ENCODE results near the gene ACOX2. TPM values are rescaled to one million over a fixed set of nuclear protein-coding genes. Genes with fewer than 3 reads are reported as not detected.

Gene ACOX2
- total and polyA plus RNA-seq, 5 donors from 2014 or later = not detected

- no peaks in the 10 kb centered on the region for H3K9me3 ChIP-seq (ENCODE audit: control insufficient read depth in 2 of 2, low read length in 2 of 2)
- H3K27me3 ChIP-seq (ENCODE audit: control insufficient read depth, insufficient read depth, low read length) = no peaks in the 10 kb centered on the region
- ATAC-seq (ENCODE audit: low read depth in 2 of 2) (no peak), DNase-seq (no peak)
- Mint-ChIP-seq H3K27ac (no peak overlapping the region), H3K4me1 (peaks cover 0 to 20% (median 10%) of the 10 kb centered on the region in 4 donors), H3K4me3 (no peak overlapping the region), H3K36me3 (no peaks in the 10 kb centered on the region), H3K9me3 (no peaks in the 10 kb centered on the region), H3K27me3 (no peaks in the 10 kb centered on the region)
- H3K4me3 ChIP-seq (ENCODE audit: low read depth, low read length) = no peak overlapping the region
- no peak overlapping the region for H3K27ac ChIP-seq (ENCODE audit: insufficient read depth, low read length, poor library complexity, severe bottlenecking)
- H3K4me1 ChIP-seq (ENCODE audit: control insufficient read depth, insufficient read depth, low read length, poor library complexity, severe bottlenecking) = peaks cover 10% of the 10 kb centered on the region
- H3K36me3 ChIP-seq (ENCODE audit: control insufficient read depth, insufficient read depth, low read length) = no peaks in the 10 kb centered on the region
Observed at GRCh38 chr3:58469096-58469495, 67.9 kb downstream of the ACOX2 start.

GRCh38 chr3:58466899-58467563, 70.0 kb downstream of the ACOX2 start:
- Histone ChIP-seq H3K36me3 (ENCODE audit: control insufficient read depth, insufficient read depth, low read length) (no peaks in the 10 kb centered on the region), H3K9me3 (ENCODE audit: control insufficient read depth in 2 of 2, low read length in 2 of 2) (no peaks in the 10 kb centered on the region), H3K27me3 (ENCODE audit: control insufficient read depth, insufficient read depth, low read length) (no peaks in the 10 kb centered on the region), H3K27ac (ENCODE audit: insufficient read depth, low read length, poor library complexity, severe bottlenecking) (no peak overlapping the region), H3K4me3 (ENCODE audit: low read depth, low read length) (no peak overlapping the region), H3K4me1 (ENCODE audit: control insufficient read depth, insufficient read depth, low read length, poor library complexity, severe bottlenecking) (peaks cover 16% of the 10 kb centered on the region)
- Mint-ChIP-seq H3K4me3 (no peak overlapping the region), H3K9me3 (no peaks in the 10 kb centered on the region), H3K27me3 (no peaks in the 10 kb centered on the region), H3K4me1 (peaks cover 5 to 22% (median 13%) of the 10 kb centered on the region in 4 donors), H3K27ac (no peak overlapping the region), H3K36me3 (no peaks in the 10 kb centered on the region)
- DNase-seq (no peak), ATAC-seq (ENCODE audit: low read depth in 2 of 2) (no peak)

- DNase-seq (peak in 1 of 3 donors; percentile 13), ATAC-seq (ENCODE audit: low read depth in 2 of 2) (no peak)
- Histone ChIP-seq H3K36me3 (ENCODE audit: control insufficient read depth, insufficient read depth, low read length) (no peaks in the 10 kb centered on the region), H3K9me3 (ENCODE audit: control insufficient read depth in 2 of 2, low read length in 2 of 2) (no peaks in the 10 kb centered on the region), H3K27ac (ENCODE audit: insufficient read depth, low read length, poor library complexity, severe bottlenecking) (no peak overlapping the region), H3K4me1 (ENCODE audit: control insufficient read depth, insufficient read depth, low read length, poor library complexity, severe bottlenecking) (peaks cover 6% of the 10 kb centered on the region), H3K27me3 (ENCODE audit: control insufficient read depth, insufficient read depth, low read length) (no peaks in the 10 kb centered on the region), H3K4me3 (ENCODE audit: low read depth, low read length) (no peak overlapping the region)
- H3K9me3 Mint-ChIP-seq = peaks cover 0 to 2% (median 0%) of the 10 kb centered on the region in 7 donors
- H3K27ac Mint-ChIP-seq = no peak overlapping the region
- H3K36me3 Mint-ChIP-seq = no peaks in the 10 kb centered on the region
- H3K27me3 Mint-ChIP-seq = no peaks in the 10 kb centered on the region
- no peak overlapping the region for H3K4me3 Mint-ChIP-seq
- peaks cover 3 to 11% (median 7%) of the 10 kb centered on the region in 4 donors for H3K4me1 Mint-ChIP-seq
Observed at GRCh38 chr3:58464866-58465265, 72.1 kb downstream of the ACOX2 start.

- DNase-seq (no peak), ATAC-seq (ENCODE audit: low read depth in 2 of 2) (no peak)
- Histone ChIP-seq H3K36me3 (ENCODE audit: control insufficient read depth, insufficient read depth, low read length) (no peaks in the 10 kb centered on the region), H3K27ac (ENCODE audit: insufficient read depth, low read length, poor library complexity, severe bottlenecking) (no peak overlapping the region), H3K27me3 (ENCODE audit: control insufficient read depth, insufficient read depth, low read length) (no peaks in the 10 kb centered on the region), H3K9me3 (ENCODE audit: control insufficient read depth in 2 of 2, low read length in 2 of 2) (no peaks in the 10 kb centered on the region), H3K4me1 (ENCODE audit: control insufficient read depth, insufficient read depth, low read length, poor library complexity, severe bottlenecking) (peaks cover 6% of the 10 kb centered on the region), H3K4me3 (ENCODE audit: low read depth, low read length) (no peak overlapping the region)
- Mint-ChIP-seq H3K27me3 (no peaks in the 10 kb centered on the region), H3K27ac (no peak overlapping the region), H3K36me3 (no peaks in the 10 kb centered on the region), H3K4me3 (peak overlapping the region in 1 of 4 donors; percentile 50), H3K9me3 (peaks cover 0 to 2% (median 0%) of the 10 kb centered on the region in 7 donors), H3K4me1 (peaks cover 3 to 11% (median 7%) of the 10 kb centered on the region in 4 donors)
Observed at GRCh38 chr3:58463942-58464271, 73.1 kb downstream of the ACOX2 start.

GRCh38 chr3:58463181-58463941, 73.6 kb downstream of the ACOX2 start:
- no peak overlapping the region for H3K27ac Mint-ChIP-seq
- Histone ChIP-seq H3K36me3 (ENCODE audit: control insufficient read depth, insufficient read depth, low read length) (no peaks in the 10 kb centered on the region), H3K27ac (ENCODE audit: insufficient read depth, low read length, poor library complexity, severe bottlenecking) (no peak overlapping the region), H3K4me1 (ENCODE audit: control insufficient read depth, insufficient read depth, low read length, poor library complexity, severe bottlenecking) (peaks cover 6% of the 10 kb centered on the region), H3K27me3 (ENCODE audit: control insufficient read depth, insufficient read depth, low read length) (no peaks in the 10 kb centered on the region), H3K9me3 (ENCODE audit: control insufficient read depth in 2 of 2, low read length in 2 of 2) (no peaks in the 10 kb centered on the region), H3K4me3 (ENCODE audit: low read depth, low read length) (no peak overlapping the region)
- peaks cover 3 to 11% (median 7%) of the 10 kb centered on the region in 4 donors for H3K4me1 Mint-ChIP-seq
- DNase-seq = peak; percentile 22 to 63 (median 43)
- peaks cover 5% of the 10 kb centered on the region for H3K27me3 Mint-ChIP-seq
- peaks cover 0 to 2% (median 0%) of the 10 kb centered on the region in 7 donors for H3K9me3 Mint-ChIP-seq
- peak overlapping the region in 1 of 4 donors; percentile 50 for H3K4me3 Mint-ChIP-seq
- H3K36me3 Mint-ChIP-seq = no peaks in the 10 kb centered on the region
- ATAC-seq (ENCODE audit: low read depth in 2 of 2) = peak; percentile 90 to 91

GRCh38 chr3:58462829-58463180, 74.2 kb downstream of the ACOX2 start:
- ATAC-seq (ENCODE audit: low read depth in 2 of 2) (no peak), DNase-seq (no peak)
- H3K27me3 ChIP-seq (ENCODE audit: control insufficient read depth, insufficient read depth, low read length) = no peaks in the 10 kb centered on the region
- Mint-ChIP-seq H3K4me3 (no peak overlapping the region), H3K9me3 (peaks cover 0 to 2% (median 0%) of the 10 kb centered on the region in 7 donors), H3K36me3 (no peaks in the 10 kb centered on the region), H3K27me3 (peaks cover 7% of the 10 kb centered on the region), H3K4me1 (peaks cover 3 to 8% (median 7%) of the 10 kb centered on the region in 4 donors), H3K27ac (no peak overlapping the region)
- H3K36me3 ChIP-seq (ENCODE audit: control insufficient read depth, insufficient read depth, low read length) = no peaks in the 10 kb centered on the region
- H3K4me1 ChIP-seq (ENCODE audit: control insufficient read depth, insufficient read depth, low read length, poor library complexity, severe bottlenecking) = peaks cover 6% of the 10 kb centered on the region
- no peak overlapping the region for H3K27ac ChIP-seq (ENCODE audit: insufficient read depth, low read length, poor library complexity, severe bottlenecking)
- no peak overlapping the region for H3K4me3 ChIP-seq (ENCODE audit: low read depth, low read length)
- no peaks in the 10 kb centered on the region for H3K9me3 ChIP-seq (ENCODE audit: control insufficient read depth in 2 of 2, low read length in 2 of 2)

GRCh38 chr3:58459160-58459559, 77.8 kb downstream of the ACOX2 start:
- H3K27ac Mint-ChIP-seq = no peak overlapping the region
- DNase-seq (no peak), ATAC-seq (ENCODE audit: low read depth in 2 of 2) (no peak)
- H3K9me3 Mint-ChIP-seq = peaks cover 0 to 20% (median 10%) of the 10 kb centered on the region in 7 donors
- Histone ChIP-seq H3K4me1 (ENCODE audit: control insufficient read depth, insufficient read depth, low read length, poor library complexity, severe bottlenecking) (peaks cover 6% of the 10 kb centered on the region), H3K36me3 (ENCODE audit: control insufficient read depth, insufficient read depth, low read length) (no peaks in the 10 kb centered on the region), H3K9me3 (ENCODE audit: control insufficient read depth in 2 of 2, low read length in 2 of 2) (peaks cover 13 to 16% of the 10 kb centered on the region in 2 experiments), H3K27ac (ENCODE audit: insufficient read depth, low read length, poor library complexity, severe bottlenecking) (no peak overlapping the region), H3K27me3 (ENCODE audit: control insufficient read depth, insufficient read depth, low read length) (peaks cover 4% of the 10 kb centered on the region), H3K4me3 (ENCODE audit: low read depth, low read length) (no peak overlapping the region)
- no peak overlapping the region for H3K4me3 Mint-ChIP-seq
- peaks cover 11% of the 10 kb centered on the region for H3K27me3 Mint-ChIP-seq
- H3K36me3 Mint-ChIP-seq = no peaks in the 10 kb centered on the region
- H3K4me1 Mint-ChIP-seq = peaks cover 3 to 8% (median 7%) of the 10 kb centered on the region in 4 donors
